ENCODE results near the gene NCKAP5. TPM values are rescaled to one million over a fixed set of nuclear protein-coding genes. Genes with fewer than 3 reads are reported as not detected.
A peak's percentile ranks its signal among the peaks of the same experiment; 100 is the strongest.

NCKAP5 gene
- total RNA-seq, 3 donors from 2014 or later = 1.9 to 6.3 (median 2.3) TPM

DNA sequence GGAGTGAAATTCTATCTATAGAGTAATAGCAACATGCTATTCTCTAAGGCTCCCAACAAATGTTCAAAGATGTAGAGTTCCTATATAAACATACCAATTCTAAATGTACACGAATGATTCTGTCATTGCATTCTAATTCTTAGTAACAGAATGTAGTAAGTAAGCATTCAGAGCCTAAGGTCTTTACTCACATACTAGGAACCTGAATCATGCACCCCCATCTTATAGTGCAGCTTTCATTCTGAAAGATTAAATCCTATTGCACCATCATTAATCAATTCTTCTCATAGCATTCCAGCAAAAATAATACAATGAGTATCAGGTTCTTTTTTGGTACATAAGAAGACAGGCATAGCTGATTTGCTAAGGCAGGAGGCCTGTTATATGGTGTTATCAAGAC, 230.0 kb downstream of the NCKAP5 start:
- intact Hi-C loops (cut with DNase I, micrococcal nuclease) = no loop called here
- Histone ChIP-seq H3K9me3 (no peaks in the 10 kb centered on the region), H3K4me1 (ENCODE audit: low read depth) (no peaks in the 10 kb centered on the region), H3K4me3 (no peak overlapping the region), H3K36me3 (ENCODE audit: low read depth) (no peaks in the 10 kb centered on the region)
- TF ChIP-seq, protein P1, sequence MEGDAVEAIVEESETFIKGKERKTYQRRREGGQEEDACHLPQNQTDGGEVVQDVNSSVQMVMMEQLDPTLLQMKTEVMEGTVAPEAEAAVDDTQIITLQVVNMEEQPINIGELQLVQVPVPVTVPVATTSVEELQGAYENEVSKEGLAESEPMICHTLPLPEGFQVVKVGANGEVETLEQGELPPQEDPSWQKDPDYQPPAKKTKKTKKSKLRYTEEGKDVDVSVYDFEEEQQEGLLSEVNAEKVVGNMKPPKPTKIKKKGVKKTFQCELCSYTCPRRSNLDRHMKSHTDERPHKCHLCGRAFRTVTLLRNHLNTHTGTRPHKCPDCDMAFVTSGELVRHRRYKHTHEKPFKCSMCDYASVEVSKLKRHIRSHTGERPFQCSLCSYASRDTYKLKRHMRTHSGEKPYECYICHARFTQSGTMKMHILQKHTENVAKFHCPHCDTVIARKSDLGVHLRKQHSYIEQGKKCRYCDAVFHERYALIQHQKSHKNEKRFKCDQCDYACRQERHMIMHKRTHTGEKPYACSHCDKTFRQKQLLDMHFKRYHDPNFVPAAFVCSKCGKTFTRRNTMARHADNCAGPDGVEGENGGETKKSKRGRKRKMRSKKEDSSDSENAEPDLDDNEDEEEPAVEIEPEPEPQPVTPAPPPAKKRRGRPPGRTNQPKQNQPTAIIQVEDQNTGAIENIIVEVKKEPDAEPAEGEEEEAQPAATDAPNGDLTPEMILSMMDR (IDR thresholded peaks at IDR 0.05) = no peak
- DNase-seq (no peak), ATAC-seq (no peak)

DNA sequence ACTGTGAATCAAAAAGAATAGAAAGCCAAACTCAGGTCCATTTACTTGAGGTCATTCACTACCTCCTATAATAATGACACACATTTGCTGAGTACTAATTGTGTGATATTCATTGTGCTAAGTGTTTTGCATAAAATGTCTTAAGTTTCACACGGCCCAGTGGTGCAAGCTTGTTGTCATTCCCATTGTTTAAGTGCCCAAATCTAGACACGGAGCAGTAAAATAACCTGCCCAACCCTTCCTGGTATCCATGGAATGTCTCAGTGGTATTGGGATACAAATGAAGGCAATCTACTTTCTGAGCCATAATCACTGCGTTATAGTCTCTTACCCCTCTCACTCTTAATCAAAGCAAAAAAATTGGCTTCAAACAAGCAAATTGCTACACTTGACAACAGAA, 233.3 kb downstream of the NCKAP5 start:
- TF ChIP-seq, protein P1 (IDR thresholded peaks at IDR 0.05) = no peak

DNA sequence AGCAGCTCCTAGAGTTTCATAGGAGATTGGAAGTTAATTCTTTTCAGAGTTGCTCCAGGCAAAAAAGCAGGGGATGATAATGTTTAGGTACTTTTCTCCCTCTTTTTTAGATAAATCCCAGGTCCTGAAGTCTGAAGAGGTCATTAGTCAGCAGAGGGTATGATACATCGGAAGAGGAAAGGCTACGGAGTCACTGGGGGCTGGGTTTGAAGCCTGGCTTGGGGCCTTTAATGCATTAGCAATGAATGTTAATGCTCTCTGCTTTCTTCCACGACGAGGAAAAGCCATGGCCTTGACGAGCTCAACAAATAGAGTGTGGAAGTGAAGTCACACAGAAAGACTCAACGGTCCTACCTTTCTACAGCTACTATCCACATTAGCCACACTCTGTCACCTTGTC, 235.1 kb downstream of the NCKAP5 start:
- DNase-seq (no peak), ATAC-seq (no peak)
- H3K9me3 ChIP-seq = no peaks in the 10 kb centered on the region
- H3K4me1 ChIP-seq (ENCODE audit: low read depth) = no peaks in the 10 kb centered on the region
- no peaks in the 10 kb centered on the region for H3K36me3 ChIP-seq (ENCODE audit: low read depth)
- TF ChIP-seq, protein P1 (IDR thresholded peaks at IDR 0.05) = no peak
- intact Hi-C loops (cut with DNase I, micrococcal nuclease) = no loop called here
- H3K4me3 ChIP-seq = no peak overlapping the region

More for the DNA sequence above, 233.3 kb downstream of the NCKAP5 start:
- Histone ChIP-seq H3K4me1 (ENCODE audit: low read depth) (no peaks in the 10 kb centered on the region), H3K36me3 (ENCODE audit: low read depth) (no peaks in the 10 kb centered on the region), H3K9me3 (no peaks in the 10 kb centered on the region), H3K4me3 (no peak overlapping the region)
- ATAC-seq = no peak
- intact Hi-C loops (cut with DNase I, micrococcal nuclease) = no loop called here
- DNase-seq = no peak

DNA sequence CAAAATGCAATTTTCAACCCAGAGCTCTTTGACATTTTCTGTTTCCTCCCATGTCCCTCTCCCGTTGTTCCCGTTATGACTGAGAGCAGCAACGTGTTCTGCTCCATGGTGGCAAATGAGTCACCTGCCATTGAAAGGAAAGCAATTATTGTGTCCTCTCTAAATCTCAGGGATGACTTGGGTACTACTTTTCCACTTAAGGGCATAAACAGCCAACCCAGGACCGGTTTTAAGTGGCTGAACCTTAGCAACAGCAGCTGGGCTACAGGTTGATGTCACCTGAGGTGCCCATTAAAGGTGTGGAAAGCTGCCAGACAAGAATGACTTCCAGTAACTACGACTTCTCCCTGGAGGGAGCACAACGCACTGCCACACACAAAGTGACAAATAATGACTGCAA, 236.8 kb downstream of the NCKAP5 start:
- Histone ChIP-seq H3K9me3 (no peaks in the 10 kb centered on the region), H3K4me3 (no peak overlapping the region), H3K36me3 (ENCODE audit: low read depth) (no peaks in the 10 kb centered on the region), H3K4me1 (ENCODE audit: low read depth) (no peaks in the 10 kb centered on the region)
- peak; percentile 16 for ATAC-seq
- intact Hi-C loops (cut with DNase I, micrococcal nuclease) = no loop called here
- DNase-seq = peak in 1 of 3 donors; percentile 28
- TF ChIP-seq, protein P1 (IDR thresholded peaks at IDR 0.05) = no peak

DNA sequence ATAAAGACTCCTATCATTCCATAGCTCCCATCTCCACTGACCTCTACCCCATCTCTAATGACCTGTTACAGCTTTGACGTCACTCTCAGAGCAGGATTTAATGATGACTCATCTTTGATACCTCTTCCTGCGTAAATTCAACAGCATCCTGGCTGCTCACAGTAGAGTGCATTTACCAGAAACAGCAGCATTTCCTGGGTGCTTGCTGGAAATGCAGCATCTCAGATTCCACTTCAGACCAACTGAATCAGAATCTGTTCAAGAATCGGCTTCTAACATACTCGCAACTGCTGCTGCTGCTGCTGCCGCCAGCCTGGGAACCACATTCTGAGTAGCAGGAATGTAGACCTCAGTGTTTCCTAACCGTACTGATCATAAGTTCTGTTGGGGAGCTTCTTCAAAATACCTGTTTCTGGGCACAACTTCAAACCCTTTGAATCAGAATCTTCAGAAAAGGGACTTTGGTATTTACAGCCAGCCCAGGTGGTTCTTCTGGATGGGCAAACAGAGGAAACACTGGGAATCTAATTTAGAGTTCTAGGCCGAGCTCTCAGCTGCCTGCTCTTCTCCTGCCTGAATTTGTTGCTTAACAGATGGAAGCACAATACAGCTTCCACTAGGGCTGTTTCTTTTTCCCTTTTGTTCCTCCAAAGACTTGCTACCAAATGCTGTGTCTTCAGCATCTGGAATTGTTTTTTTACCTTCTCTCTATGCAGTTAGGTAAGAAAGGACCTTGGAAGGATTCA, 241.4 kb downstream of the NCKAP5 start:
- ATAC-seq (no peak), DNase-seq (no peak)
- Histone ChIP-seq H3K4me1 (ENCODE audit: low read depth) (no peaks in the 10 kb centered on the region), H3K36me3 (ENCODE audit: low read depth) (no peaks in the 10 kb centered on the region), H3K4me3 (no peak overlapping the region), H3K9me3 (no peaks in the 10 kb centered on the region)
- TF ChIP-seq, protein P1 (IDR thresholded peaks at IDR 0.05) = no peak
- intact Hi-C loops (cut with DNase I, micrococcal nuclease) = no loop called here
